ENCODE data around the gene IGF1R.

DNA sequence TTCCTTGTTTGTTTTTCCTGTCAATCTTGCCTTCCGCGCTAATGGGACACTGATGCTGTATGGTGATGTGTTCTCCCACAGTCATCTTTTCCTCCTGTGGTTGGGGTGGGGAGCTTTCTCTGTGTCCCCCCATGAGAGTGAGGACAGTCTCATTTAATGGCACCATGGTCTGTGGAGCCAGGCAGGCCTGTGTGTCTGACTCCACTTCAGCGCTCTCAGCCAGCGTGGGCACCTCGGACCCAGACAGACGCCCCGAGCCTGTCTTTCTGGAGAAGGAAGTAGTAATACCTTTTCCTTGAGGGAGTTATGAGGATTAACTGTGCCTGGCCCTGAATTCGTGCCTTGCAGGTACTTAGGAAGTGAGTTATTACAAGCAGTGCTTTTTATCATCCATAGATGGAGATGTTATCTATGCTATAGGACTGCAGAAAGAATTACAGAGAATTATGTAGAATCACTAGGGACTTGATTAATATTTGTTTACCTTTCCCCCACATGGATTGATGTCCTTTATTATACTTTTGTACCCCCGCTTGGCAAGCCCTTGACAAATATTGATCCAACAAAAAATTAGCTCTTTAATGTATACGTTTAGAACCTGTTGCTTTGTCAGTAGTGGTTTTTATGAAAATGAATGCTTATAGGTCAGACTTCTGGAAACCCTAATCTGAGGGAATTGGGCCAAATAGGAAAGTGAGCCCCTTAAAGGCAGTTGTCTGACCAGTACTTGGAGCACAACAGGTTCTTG lies 206.9 kb downstream of the IGF1R start:
- TF ChIP-seq, protein P1, sequence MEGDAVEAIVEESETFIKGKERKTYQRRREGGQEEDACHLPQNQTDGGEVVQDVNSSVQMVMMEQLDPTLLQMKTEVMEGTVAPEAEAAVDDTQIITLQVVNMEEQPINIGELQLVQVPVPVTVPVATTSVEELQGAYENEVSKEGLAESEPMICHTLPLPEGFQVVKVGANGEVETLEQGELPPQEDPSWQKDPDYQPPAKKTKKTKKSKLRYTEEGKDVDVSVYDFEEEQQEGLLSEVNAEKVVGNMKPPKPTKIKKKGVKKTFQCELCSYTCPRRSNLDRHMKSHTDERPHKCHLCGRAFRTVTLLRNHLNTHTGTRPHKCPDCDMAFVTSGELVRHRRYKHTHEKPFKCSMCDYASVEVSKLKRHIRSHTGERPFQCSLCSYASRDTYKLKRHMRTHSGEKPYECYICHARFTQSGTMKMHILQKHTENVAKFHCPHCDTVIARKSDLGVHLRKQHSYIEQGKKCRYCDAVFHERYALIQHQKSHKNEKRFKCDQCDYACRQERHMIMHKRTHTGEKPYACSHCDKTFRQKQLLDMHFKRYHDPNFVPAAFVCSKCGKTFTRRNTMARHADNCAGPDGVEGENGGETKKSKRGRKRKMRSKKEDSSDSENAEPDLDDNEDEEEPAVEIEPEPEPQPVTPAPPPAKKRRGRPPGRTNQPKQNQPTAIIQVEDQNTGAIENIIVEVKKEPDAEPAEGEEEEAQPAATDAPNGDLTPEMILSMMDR (IDR thresholded peaks at IDR 0.05), result no peak
- TF ChIP-seq EZH2phosphoT487 (IDR thresholded peaks at IDR 0.05), result no peak

Data from neural progenitor cell (in vitro differentiated cells).